Middle frontal gyrus (tissue), 1 donor: ENCODE results near the gene TADA2B.

Source experiments
- DNase-seq: peaks from one replicate; pipeline ENCODE4 v3.0.0-alpha.2; 2015; ENCODE audit warnings: low spot score; ENCODE audit errors: extremely low spot score

The TADA2B gene

DNA sequence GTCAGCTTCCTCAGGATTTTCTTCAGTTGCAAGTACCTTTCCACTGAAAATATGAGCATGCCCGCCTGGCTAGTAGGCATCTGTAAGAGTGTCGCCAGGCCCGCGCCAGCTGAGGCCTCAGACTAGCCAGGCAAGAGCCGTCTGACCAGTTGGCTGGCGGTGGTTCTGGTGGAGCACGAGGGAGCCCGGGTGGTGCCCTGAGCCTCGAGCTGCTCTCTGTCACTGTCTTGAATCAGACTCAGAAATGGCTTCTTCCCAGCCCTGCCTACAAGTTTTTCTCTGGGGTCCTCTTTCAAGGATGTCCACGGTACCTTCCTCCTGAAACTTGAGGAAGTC lies 12.8 kb downstream of the TADA2B start:
- DNase-seq = no peak

GRCh38 chr4:7058792-7059191 lies 15.6 kb downstream of the TADA2B start:
- no peak for DNase-seq

- DNase-seq = no peak
Observed at GRCh38 chr4:7059662-7060061, 16.5 kb downstream of the TADA2B start.

DNA sequence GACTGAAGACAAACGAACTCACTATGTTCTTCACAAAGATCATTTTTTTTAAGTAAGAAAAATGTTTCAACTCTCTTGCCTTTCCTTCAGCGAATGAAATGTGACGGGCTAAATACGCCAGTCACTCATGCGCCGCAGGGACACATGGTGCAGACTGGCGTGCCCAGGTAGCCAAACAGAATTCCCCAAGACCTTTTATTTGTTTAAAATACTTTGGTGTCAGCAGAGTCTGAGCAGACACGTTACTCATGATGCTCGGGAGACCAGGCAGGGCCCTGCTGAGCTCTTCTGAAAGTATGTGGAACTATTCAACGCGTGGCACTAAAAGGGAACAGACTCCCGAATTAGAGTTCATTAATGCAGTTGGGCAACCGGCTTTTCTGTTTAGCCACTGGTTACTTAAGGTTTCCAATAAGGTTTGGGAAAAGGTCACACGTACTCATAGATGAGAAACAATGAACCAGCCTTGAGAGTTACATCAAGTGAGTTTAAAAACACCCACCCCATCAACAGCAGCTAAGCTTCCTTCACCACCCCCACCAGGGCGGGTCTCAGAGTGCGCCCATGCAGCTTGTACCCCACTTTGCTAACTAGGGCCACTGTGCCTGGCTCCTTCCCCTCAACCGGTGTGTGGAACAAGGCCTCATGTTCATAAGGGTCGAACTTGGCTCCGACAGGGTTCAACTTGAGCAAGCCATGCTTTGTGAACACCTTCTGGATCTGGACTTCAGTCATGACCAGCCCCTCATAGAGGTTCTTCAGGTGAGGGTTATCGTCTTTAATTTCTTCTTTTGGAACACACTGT lies 17.4 kb downstream of the TADA2B start:
- DNase-seq = no peak

DNA sequence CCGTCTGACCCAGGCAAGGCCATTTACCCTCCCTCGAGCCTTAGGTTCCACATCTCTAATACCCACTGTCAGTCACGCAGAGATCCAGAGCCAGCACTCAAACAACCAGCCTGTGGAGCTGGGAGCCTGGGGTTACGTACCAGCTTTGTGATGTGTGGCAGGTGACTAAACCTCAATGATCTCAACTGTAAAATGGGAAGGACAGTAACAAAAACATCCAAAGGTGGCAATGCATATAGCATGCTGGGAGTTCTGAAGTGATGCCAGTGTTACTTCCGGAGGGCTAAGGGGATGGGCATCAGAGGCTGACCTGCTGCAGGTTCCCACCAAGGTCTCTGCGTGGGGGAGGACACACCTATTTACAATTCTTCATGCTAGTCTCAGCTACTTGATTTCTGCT lies 18.6 kb downstream of the TADA2B start:
- DNase-seq = no peak

GRCh38 chr4:7062816-7063215 lies 19.6 kb downstream of the TADA2B start:
- no peak for DNase-seq

DNA sequence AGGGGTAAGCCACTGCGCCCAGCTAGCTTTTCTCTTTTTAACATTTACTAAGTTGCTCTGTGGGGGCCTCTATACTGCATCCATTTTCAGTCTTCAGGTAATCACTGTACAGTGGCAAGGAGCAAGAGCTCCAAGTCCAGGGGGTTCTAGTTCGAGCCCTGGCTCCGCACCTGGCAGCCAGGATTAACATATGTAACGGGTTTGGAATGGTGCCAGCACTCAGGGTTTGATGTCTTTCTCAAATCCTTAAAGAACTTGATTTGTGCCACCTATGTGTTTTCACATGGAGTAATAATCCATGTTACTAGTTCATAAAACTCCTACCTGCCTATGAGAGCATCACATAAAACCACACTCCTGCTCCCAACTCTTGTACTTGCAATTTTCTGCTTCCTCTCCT lies 20.2 kb downstream of the TADA2B start:
- no peak for DNase-seq

- no peak for DNase-seq
Observed at GRCh38 chr4:7066006-7066405, 22.8 kb downstream of the TADA2B start.

- no peak for DNase-seq
Observed at GRCh38 chr4:7066493-7066892, 23.3 kb downstream of the TADA2B start.

DNA sequence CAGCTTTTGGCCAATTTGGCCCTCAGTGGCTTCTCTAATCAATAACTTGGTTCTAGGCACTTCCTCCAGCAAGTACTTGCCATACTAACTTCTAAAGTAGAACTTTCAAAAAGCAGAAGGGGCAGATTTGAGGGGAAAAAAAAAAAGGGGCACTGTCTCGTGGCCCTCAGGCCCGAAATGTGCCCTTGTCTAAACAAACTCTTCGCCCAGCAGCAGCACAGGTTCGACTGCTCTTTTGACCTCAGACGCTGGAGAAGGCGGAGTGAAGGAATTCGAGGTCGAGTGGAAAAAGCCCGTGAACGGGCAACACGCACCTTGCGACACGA lies 23.9 kb downstream of the TADA2B start:
- DNase-seq = no peak

- peak; percentile 100 for DNase-seq
Observed at GRCh38 chr4:7067452-7068278, 24.5 kb downstream of the TADA2B start, which contains the start of gene GRPEL1. Gene GRPEL1 (minus strand): TSS chr4:7068064. CDS start chr4:7068032, 32 bp downstream.

DNA sequence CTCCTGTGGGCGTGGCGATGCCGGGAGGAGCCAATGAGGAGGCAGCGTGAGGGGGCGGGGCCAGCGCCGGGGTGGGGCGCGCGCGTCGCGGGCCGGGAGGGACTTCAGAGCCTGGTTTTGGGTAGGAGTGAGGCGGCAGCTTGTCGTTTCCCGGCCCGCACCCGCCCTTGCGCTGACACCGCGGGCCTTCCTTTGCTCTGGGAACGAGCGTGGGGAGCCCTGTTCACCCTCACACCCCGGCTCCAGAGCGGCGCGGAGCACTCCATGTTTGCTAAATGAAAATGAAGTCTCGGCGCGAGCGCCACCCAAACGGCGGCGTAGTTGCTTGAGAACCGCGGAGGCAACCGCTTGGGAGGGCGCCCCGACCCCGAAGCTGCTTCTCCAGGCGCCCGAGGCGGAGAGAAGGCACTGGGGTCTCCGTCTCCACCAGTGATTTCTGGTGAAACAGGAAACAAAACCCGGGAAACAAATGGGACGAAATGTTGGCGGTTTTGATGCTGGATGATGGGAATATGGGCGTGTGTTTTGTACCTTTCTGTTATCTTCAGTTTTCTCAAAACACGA lies 25.2 kb downstream of the TADA2B start:
- no peak for DNase-seq

DNA sequence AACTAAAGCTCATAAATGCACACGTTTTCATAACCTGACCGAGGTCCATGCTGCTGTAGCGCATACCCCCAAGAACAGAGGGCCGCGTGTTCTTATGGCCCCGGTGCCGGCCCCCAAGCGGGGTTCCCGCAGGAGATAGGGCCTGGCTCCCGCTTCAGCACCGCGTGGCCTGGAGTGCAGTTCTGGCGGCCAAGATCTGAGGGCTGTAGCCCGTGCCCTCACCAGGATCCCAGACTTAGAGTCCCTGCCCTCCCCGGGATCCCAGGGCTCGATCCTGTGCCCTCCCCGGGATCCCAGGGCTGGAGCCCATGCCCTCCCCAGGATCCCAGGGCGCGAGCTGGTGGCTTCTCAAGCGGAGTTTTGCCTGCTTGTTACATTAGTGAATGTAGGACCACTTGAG lies 25.7 kb downstream of the TADA2B start:
- no peak for DNase-seq

GRCh38 chr4:7070729-7071511 lies 27.7 kb downstream of the TADA2B start:
- DNase-seq = peak; percentile 50

DNA sequence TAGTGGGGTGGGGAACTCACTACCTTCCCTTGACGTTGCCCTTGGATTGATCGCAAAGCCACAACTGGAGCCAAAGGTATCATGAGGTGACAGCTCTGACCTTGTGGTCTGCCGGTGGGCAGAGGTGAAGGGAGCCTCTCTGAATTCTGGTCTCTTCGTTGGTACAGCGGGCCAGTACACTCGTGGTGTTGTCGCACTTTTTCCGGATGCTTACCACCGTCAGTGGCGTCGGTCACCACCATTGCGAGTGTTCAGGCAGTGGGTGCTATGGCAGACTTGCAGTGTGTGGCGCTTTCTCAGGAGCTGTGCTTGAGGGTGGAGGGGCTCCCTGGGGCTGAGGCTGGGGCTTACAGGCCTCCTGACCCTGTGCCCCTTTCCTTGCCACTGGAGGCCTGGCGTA lies 29.9 kb downstream of the TADA2B start:
- DNase-seq = no peak

DNA sequence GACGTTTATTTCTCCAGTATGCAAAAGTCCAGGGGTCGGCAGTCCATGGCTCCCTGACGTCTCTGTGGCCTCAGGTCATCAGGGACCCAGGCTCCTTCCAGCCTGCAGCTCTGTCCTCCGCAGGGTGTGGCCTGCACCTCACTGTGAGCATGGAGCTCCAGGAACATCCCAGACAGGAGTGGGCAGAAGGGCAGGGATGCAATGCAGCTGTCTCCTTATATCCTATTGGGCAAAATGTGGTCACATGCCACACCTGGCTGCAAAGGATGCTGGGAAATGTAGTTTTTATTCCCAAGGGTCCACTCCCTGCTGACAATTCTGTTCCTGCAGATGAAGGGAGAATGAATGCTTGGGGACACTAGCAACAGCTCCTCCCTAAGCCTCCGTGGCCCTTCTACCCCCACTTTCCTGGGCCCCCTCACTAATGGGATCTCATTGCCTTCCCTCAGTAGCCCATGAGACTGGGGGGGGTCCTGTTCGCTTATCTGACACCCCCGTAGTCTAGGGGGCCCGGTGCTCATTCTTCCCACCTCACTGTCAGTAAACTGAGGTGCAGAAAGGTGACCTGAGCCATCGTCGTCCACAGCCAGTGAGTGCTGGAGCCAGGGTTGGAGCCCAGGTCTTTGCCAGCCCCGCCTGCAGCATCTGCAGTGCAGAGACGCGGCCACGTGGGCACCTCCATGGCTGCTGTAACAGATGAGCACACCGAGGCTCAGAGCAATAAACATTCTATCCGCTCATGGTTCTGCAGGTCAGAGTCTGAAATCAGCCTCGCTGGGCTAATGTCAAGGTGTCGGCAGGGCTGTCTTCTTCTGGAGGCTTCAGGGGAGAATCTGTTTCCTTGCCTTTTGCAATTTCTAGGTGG lies 30.6 kb downstream of the TADA2B start:
- DNase-seq = no peak

GRCh38 chr4:7074426-7074825 lies 31.3 kb downstream of the TADA2B start:
- DNase-seq = no peak

DNA sequence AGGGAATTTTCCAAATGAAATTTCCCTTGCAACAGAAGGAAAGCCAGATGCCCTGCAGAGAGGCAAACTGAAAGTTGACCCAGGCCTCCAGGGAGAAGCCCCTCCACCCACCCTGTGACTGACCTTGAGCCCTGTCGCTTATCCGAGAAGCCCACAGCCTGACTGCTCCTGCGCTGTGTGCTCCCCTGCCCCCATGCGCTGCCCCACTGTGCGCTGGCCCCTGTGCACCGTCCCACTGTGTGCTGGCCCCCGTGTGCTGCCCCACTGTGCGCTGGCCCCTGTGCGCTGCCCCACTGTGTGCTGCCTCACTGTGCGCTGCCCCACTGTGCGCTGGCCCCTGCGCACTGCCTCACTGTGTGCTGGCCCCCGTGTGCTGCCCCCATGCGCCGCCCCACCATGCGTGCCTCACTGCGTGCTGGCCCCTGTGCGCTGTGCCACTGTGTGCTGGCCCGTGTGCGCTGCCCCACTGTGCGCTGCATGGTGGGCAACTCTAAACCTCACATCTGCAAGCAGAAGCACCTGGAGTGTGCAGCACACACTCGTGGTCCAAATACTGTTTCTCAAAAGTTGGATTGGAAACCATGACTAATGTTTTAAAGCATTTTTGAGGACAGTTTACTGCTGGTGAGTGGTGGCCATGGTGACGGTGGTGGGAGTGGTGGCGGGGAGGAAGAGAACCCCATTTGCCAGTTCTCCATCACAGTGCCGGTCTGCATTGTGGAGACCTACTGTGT lies 33.0 kb downstream of the TADA2B start:
- no peak for DNase-seq

- DNase-seq = no peak
Observed at GRCh38 chr4:7076696-7077082, 33.5 kb downstream of the TADA2B start.

GRCh38 chr4:7077371-7077770 lies 34.2 kb downstream of the TADA2B start:
- DNase-seq = no peak
